Muscle of leg (tissue), 11 donors: ENCODE results near the gene SIX3. TPM values are rescaled to one million over a fixed set of nuclear protein-coding genes. Genes with fewer than 3 reads are reported as not detected.

Experiments used
- DNase-seq: peaks from one replicate; pipeline ENCODE4 v3.0.0; 2013
- H3K27ac ChIP-seq: one replicate; pipeline ENCODE4 v1.5.1; 2013; ENCODE audit warnings: mild to moderate bottlenecking, low read length, control low read depth
- H3K27me3 ChIP-seq: one replicate; pipeline ENCODE4 v1.6.1; 2013; ENCODE audit warnings: low read length; ENCODE audit not compliant: control insufficient read depth, insufficient read depth
- H3K36me3 ChIP-seq: one replicate; pipeline ENCODE4 v1.6.1; 2013; ENCODE audit warnings: low read length; ENCODE audit not compliant: control insufficient read depth, insufficient read depth
- H3K4me1 ChIP-seq: one replicate; pipeline ENCODE4 v1.6.1; 2013; ENCODE audit warnings: low read length; ENCODE audit not compliant: control insufficient read depth, insufficient read depth
- H3K4me3 ChIP-seq: one replicate; pipeline ENCODE4 v1.5.1; 2013; ENCODE audit warnings: low read length, control low read depth
- H3K9me3 ChIP-seq: replicated peaks from 2 replicates; pipeline ENCODE4 v1.6.1; 2013; ENCODE audit warnings: low read depth, low read length; ENCODE audit not compliant: control insufficient read depth
- WGBS: methylation state at CpG from one replicate; pipeline ENCODE4 v1.1.5; 2013; ENCODE audit warnings: missing lambda C conversion rate; ENCODE audit not compliant: insufficient coverage; 5-methylcytosine and 5-hydroxymethylcytosine counted together
- polyA plus RNA-seq, 8 donors: library from polyadenylated mRNA; unstranded; fragments of 120-200 nt; gene quantifications; one replicate each; pipeline versions ENCODE4 v1.2.1 to v1.2.3, GENCODE V29; 2013; ENCODE audit warnings: inconsistent platforms in 1 of 8, low replicate concordance in 1 of 8; ENCODE audit not compliant: insufficient read length in 8 of 8, insufficient read depth in 1 of 8
- total RNA-seq: library from RNA; stranded (reverse); fragments of 120-200 nt; gene quantifications from one replicate; pipeline ENCODE4 v1.2.4, GENCODE V29; 2013

The SIX3 gene
- total and polyA plus RNA-seq, 9 donors = 0.04 to 0.06 TPM; not detected in 7

DNA sequence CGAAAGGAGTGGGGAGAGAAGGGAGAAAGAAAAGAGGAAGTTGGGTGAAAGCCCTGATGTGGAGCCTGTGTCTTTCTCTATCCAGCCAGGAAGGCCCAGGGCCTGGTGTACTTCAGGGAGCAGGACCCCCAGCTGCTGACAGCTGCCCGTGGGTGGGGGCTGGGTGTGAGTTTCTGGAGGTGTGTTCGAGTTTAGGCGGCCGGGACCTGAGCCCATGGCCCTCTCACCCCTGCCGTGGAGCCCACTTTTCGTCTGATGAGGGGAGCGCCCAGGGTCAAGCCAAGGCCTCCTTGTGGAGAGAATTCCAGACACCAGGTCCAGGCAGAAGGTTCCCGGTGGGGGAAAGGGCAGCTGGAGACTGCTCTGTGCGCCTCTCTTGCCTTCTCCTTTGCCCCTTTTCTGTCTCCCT, 2.2 kb downstream of the SIX3 start:
- H3K4me1 ChIP-seq = peaks cover 26% of the 10 kb centered on the region
- WGBS = 32% methylated on average over 9 of the region's 10 CpGs
- H3K27me3 ChIP-seq = peaks cover 96% of the 10 kb centered on the region
- no peak overlapping the region for H3K4me3 ChIP-seq
- no peaks in the 10 kb centered on the region for H3K9me3 ChIP-seq
- H3K36me3 ChIP-seq = no peaks in the 10 kb centered on the region
- H3K27ac ChIP-seq = no peak overlapping the region
- no peak for DNase-seq

DNA sequence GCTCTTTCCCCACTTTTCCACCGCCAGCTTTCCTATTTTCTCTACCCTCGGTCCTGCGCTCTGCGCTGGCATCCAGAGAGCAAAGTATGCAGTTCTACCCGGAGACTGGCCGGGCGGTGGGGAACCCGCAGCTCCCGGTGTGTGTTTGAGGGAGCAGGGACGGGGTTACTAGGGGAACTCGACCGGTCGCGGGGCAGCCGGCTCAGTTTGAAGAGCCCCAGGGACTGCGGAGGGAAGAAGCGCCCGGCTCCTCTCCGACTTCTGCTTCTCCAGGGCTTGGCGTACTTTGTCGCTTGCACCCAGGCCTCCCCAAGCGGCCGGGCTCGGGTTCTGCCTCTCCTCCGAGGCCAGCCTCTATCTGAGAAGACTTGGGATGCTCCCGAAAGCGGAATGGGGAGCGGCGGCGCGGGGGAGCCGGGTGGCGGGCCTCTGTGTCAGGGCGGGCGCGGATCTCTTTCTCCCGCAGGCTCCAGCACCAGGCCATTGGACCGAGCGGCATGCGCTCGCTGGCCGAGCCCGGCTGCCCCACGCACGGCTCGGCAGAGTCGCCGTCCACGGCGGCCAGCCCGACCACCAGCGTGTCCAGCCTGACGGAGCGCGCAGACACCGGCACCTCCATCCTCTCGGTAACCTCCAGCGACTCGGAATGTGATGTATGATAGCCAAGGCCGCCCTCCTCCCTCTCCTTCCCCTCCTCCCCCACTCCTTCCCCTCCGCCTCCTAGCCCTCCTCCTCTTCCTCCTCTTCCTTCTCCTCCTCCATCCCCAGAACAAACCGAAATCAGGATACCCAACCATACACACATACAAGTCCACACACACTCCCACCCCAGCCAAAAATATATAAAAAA, 2.8 kb downstream of the SIX3 start:
- Histone ChIP-seq H3K27me3 (peaks cover 96% of the 10 kb centered on the region), H3K27ac (no peak overlapping the region), H3K36me3 (no peaks in the 10 kb centered on the region), H3K4me3 (no peak overlapping the region), H3K4me1 (peaks cover 22% of the 10 kb centered on the region), H3K9me3 (no peaks in the 10 kb centered on the region)
- DNase-seq = no peak
- 9% methylated on average over 47 of the region's 62 CpGs for WGBS

DNA sequence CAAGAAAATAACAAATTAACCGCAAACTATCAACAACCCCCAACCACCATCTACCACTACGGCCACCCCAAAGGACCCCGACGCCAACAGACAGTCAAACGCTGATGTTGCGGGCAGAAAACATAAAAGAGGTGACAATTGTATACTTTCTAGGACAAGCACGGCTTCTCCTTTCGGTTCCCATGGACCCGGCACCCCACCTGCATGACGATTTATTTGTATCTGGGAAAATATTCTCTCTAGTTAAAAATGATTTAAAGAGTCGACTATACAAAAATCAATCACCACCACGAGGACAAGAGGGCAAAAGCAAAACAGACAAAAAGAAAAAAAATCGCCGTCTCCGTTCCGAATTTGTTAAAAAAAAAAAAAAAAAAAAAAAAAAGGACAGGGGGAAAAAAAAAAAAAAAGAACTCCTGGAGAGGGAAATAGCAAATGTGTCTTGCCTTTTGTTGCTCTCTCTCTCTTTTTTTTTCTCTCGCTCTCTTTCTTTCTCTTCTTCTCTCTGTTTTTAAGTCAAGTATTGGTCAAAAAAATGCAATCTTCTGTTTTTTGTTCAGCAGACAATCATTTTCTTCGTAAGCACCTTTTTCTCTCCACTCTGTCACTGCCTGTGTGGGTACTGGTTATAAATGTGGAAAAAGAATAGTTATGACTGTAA, 3.6 kb downstream of the SIX3 start:
- 30% methylated on average over 2 of the region's 18 CpGs for WGBS
- Histone ChIP-seq H3K36me3 (no peaks in the 10 kb centered on the region), H3K9me3 (no peaks in the 10 kb centered on the region), H3K4me1 (peaks cover 27% of the 10 kb centered on the region), H3K4me3 (no peak overlapping the region), H3K27ac (no peak overlapping the region), H3K27me3 (peaks cover 96% of the 10 kb centered on the region)
- DNase-seq = no peak

DNA sequence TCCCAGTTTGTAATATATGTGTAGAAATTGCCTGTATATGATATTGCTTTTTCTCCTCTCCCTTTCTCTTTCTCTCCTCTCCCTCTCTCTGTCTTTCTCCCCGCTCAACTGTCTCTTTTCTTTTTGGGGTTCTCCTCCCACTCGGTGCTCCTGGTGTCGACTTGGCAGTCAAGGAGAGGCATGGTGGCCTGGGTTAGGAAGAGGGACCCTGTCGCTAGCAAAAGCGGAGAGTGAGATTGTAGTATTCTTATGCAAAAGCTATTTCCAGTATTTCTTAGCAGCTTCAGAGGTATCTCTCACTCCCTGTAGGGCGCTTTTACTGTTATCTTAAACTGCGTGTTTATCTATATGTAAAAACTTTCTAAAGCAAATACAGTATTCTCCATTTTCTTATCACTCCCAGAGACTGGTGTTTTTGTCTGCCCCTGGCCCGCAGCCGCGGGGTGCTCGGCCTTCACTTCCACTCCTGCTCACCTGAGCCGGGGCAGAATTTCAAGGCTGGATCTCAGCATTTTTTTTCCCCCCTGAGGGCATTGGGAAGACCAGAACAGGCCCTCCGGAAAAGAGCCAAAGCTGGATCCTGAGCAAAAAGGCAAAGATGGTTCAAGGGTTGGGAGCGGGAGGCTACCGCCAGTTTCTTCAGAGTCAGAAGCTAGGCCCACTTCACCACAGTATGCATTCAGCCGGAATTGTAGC, 4.3 kb downstream of the SIX3 start:
- Histone ChIP-seq H3K9me3 (no peaks in the 10 kb centered on the region), H3K27me3 (peaks cover 96% of the 10 kb centered on the region), H3K36me3 (no peaks in the 10 kb centered on the region), H3K27ac (no peak overlapping the region), H3K4me3 (no peak overlapping the region), H3K4me1 (peaks cover 27% of the 10 kb centered on the region)
- WGBS = 48% methylated on average over 5 of the region's 16 CpGs
- DNase-seq = no peak

DNA sequence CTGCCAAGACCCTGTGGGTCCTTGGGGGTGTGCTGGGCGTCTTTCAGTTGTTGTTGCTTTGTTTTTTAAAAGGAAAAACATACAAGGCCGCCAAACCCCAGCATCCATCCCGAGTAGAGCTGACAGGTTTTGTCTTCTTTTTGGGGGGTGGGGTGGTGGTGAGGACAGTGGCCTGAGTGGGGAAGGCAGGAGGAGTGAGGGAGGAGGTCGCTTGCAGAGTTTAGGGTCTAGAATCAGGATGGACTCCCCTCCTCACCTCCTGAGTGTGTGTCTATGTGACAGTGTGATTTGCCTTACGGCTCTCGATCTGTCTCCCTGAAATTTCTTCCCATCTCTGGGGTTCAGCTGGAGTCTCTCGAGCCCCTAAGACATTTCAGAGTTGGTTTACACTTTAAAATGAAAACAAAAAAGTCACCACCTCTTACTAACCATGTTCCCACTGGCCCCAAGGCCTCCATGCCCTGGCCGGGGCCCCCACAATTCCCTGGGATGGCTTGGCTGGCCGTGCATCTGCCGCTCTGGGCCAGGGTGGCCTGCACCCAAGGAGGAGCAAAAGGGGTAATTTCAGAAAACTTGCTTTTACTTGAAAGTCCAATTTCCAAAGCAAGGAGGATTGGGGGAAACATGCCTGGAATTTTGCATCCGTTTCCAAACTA, 5.0 kb downstream of the SIX3 start:
- Histone ChIP-seq H3K4me1 (peaks cover 26% of the 10 kb centered on the region), H3K36me3 (no peaks in the 10 kb centered on the region), H3K27ac (no peak overlapping the region), H3K4me3 (no peak overlapping the region), H3K27me3 (peaks cover 96% of the 10 kb centered on the region), H3K9me3 (no peaks in the 10 kb centered on the region)
- 54% methylated on average over 7 of the region's 11 CpGs for WGBS
- DNase-seq = no peak

DNA sequence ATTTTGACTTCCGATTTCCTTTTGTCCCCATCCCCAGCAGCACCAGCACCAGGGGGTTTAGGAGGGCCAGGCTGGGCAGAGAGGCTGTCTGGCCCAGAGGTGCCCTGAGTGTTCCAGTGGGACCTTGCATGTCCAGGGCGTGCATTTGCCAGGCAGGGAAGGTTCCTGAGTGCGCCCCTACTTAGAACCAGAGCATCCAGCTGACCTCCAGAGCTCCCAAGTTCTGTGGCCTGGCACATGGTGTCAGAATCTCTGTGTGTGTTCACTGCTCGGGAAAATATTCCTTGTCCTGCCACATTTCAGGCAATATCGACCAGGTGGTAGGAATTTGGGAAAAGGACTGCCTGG, 5.5 kb downstream of the SIX3 start:
- Histone ChIP-seq H3K9me3 (no peaks in the 10 kb centered on the region), H3K36me3 (no peaks in the 10 kb centered on the region), H3K4me1 (peaks cover 25% of the 10 kb centered on the region), H3K27ac (no peak overlapping the region), H3K27me3 (peaks cover 96% of the 10 kb centered on the region), H3K4me3 (no peak overlapping the region)
- 78% methylated on average over 3 of the region's 5 CpGs for WGBS
- DNase-seq = no peak

DNA sequence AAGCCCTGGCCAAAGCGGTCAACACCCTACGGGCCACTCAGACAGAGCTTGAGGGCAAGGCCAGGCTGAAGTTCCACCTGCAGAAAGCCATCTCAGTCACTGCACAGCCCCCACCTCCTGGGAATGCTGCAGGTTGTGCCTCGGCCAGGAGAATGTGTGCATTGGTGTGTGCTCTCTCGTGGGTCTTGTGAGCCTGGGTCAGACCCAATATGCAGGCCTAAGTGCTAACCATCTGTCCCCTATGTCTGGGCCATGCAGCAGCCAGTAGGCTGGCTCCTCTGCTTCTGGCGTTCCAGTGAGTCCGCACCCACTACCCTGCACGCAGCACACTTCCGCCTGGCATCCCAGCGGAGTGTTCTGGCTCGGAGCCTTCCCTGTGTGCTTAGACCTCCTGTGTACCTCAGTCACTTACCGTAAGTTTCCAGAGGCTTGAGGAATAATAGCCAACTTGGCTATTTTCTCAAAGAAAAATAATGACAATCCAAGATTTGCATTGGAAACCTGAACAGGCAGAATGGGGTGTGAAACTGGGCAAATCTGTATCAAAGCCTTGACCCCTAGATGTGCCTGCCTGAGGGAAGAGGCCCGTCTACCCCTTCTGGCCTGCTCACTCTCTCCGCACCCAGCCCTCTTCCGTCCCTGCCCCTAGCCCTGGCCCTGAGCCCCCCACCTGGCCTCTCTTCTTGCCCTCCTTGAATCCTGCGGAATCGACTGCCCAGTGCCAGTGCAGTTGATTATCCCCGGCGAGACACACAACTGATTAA, 7.2 kb downstream of the SIX3 start:
- Histone ChIP-seq H3K4me1 (peaks cover 29% of the 10 kb centered on the region), H3K36me3 (no peaks in the 10 kb centered on the region), H3K4me3 (no peak overlapping the region), H3K27me3 (peaks cover 97% of the 10 kb centered on the region), H3K9me3 (no peaks in the 10 kb centered on the region), H3K27ac (no peak overlapping the region)
- peak; percentile 49 for DNase-seq
- WGBS = 45% methylated on average over 16 of the region's 18 CpGs

DNA sequence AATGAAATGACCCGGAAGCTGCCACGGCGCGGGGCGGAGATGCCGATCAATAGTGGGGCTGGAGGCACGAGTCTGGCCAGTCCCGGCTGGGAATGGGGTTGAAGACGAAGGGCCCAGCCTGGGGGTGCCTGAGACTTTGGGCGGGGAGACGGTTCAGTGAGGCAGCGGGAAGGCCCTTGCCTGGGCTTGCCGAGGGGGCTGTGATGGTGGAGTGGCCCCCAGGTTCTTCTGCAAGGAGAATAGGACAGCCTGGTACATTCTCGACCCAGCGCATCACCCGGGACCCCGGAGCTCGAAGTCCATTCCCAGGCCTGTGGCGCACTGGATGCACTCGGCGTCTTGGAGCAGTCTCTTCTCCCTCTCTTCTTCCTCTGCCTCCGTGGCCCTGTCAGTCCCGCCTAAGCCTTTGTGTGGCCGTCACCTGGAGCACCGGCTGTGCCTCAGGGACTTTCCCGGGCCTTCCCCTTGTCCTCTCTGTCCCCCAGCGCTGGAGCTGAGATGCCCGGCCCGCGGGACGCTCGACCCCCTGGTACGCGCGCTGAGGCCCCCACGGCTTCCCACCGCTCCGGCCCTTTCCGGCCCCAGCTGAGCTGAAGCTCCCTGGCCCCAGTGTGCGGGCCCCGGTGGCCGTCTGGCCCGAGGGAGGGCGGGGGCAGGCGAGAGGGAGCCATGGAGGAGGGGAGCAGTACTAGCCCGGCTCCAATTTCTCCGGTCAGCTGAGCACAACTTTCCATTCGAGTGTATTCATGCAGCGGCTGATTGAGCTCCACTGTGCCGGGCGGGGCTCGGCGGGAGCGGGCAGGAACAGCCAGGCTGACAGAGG, 8.0 kb downstream of the SIX3 start:
- Histone ChIP-seq H3K36me3 (no peaks in the 10 kb centered on the region), H3K27ac (no peak overlapping the region), H3K4me3 (no peak overlapping the region), H3K9me3 (no peaks in the 10 kb centered on the region), H3K27me3 (peaks cover 97% of the 10 kb centered on the region), H3K4me1 (peaks cover 30% of the 10 kb centered on the region)
- peak; percentile 82 for DNase-seq
- WGBS = 5% methylated on average over 53 of the region's 54 CpGs

DNA sequence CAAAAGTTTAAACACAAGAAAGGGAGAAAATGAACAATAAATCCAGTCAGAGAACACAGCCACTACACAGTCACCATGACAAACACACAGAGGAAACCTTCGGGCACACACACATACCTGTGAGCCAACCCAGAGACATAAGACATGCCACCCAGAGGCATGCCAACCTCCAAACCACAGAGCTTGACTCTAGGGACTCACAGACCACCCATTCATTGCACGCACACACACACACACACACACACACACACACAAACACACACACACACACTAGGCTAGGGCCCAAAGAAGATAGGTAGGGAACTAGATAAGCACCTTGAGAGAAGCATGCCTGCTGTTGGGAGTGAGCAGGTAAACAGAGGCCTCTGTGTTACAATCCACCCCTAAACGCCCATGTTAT, 9.1 kb downstream of the SIX3 start:
- DNase-seq = no peak

More for the DNA sequence above, 9.1 kb downstream of the SIX3 start:
- no CpG with 5 or more reads among the region's 3 CpGs for WGBS
- H3K4me3 ChIP-seq = no peak overlapping the region
- peaks cover 100% of the 10 kb centered on the region for H3K27me3 ChIP-seq
- no peak overlapping the region for H3K27ac ChIP-seq
- no peaks in the 10 kb centered on the region for H3K9me3 ChIP-seq
- peaks cover 36% of the 10 kb centered on the region for H3K4me1 ChIP-seq
- H3K36me3 ChIP-seq = no peaks in the 10 kb centered on the region
